Hepatocyte (in vitro differentiated cells): ENCODE results near the gene PBX3. TPM values are rescaled to one million over a fixed set of nuclear protein-coding genes. Genes with fewer than 3 reads are reported as not detected.

Experiments used
- DNase-seq: peaks from one replicate; pipeline ENCODE4 v3.0.0-alpha.2; 2016; ENCODE audit warnings: low spot score
- H2AFZ ChIP-seq: fragments of 200-600 bp; sonication (generic); 2 replicates; pipeline ENCODE4 v1.6.0; 2016; ENCODE audit warnings: antibody characterized with exemption, mild to moderate bottlenecking
- H3K27ac ChIP-seq: fragments of 200-600 bp; sonication (generic); 2 replicates; pipeline ENCODE4 v1.5.1; 2016; ENCODE audit warnings: mild to moderate bottlenecking
- H3K27me3 ChIP-seq: fragments of 200-600 bp; sonication (generic); 2 replicates; pipeline ENCODE4 v1.6.1; 2016
- H3K36me3 ChIP-seq: fragments of 200-600 bp; sonication (generic); replicated peaks from 2 replicates; pipeline ENCODE4 v1.5.1; 2016; ENCODE audit warnings: low read depth; ENCODE audit not compliant: insufficient read depth
- H3K4me1 ChIP-seq: fragments of 200-600 bp; sonication (generic); 2 replicates; pipeline ENCODE4 v1.5.1; 2016; ENCODE audit warnings: mild to moderate bottlenecking, moderate library complexity; ENCODE audit not compliant: insufficient read depth
- H3K4me2 ChIP-seq: fragments of 200-600 bp; sonication (generic); 2 replicates; pipeline ENCODE4 v1.6.0; 2016
- H3K4me3 ChIP-seq: fragments of 200-600 bp; sonication (generic); 2 replicates; pipeline ENCODE4 v1.5.1; 2016; ENCODE audit warnings: mild to moderate bottlenecking
- H3K79me2 ChIP-seq: fragments of 200-600 bp; sonication (generic); 2 replicates; pipeline ENCODE4 v1.6.0; 2017; ENCODE audit warnings: mild to moderate bottlenecking
- H3K9me2 ChIP-seq: fragments of 200-600 bp; sonication (generic); replicated peaks from 2 replicates; pipeline ENCODE4 v1.6.0; 2017; ENCODE audit warnings: mild to moderate bottlenecking; ENCODE audit not compliant: insufficient read depth
- H3K9me3 ChIP-seq: fragments of 200-600 bp; sonication (generic); 2 replicates; pipeline ENCODE4 v1.5.1; 2016; ENCODE audit warnings: low read depth, mild to moderate bottlenecking
- H4K20me1 ChIP-seq: fragments of 200-600 bp; sonication (generic); 2 replicates; pipeline ENCODE4 v1.6.0; 2016; ENCODE audit warnings: mild to moderate bottlenecking; ENCODE audit not compliant: insufficient read depth, poor library complexity, severe bottlenecking
- EZH2 ChIP-seq: fragments of 200-600 bp; sonication (generic); IDR thresholded peaks from 2 replicates; pipeline ENCODE4 v1.6.1; 2016; ENCODE audit warnings: antibody characterized with exemption, mild to moderate bottlenecking, borderline replicate concordance
- EZH2phosphoT487 ChIP-seq: fragments of 200-600 bp; sonication (generic); IDR thresholded peaks from one replicate; pipeline ENCODE4 v1.6.1; 2018; ENCODE audit warnings: antibody characterized with exemption, mild to moderate bottlenecking, low read depth, moderate library complexity; ENCODE audit not compliant: unreplicated experiment, severe bottlenecking
- WGBS: methylation state at CpG from one replicate; pipeline ENCODE4 v1.1.6; 2016; ENCODE audit warnings: low lambda C conversion rate; ENCODE audit errors: missing lambda C conversion rate; 5-methylcytosine and 5-hydroxymethylcytosine counted together
- polyA plus RNA-seq: library from polyadenylated mRNA; unstranded; fragments of >200 nt; fragmentation: Nextera tagmentation; extraction: Ambion mirVana; gene quantifications from 2 replicates; pipeline ENCODE4 v1.2.1, GENCODE V29; 2016
- total RNA-seq: library from RNA; depleted of rRNA; stranded (reverse); fragments of >200 nt; gene quantifications from 2 replicates; pipeline ENCODE4 v1.2.3, GENCODE V29; 2014
- TF ChIP-seq, protein P1 (sequence below): fragments of 200-600 bp; sonication (generic); IDR thresholded peaks from 2 replicates; pipeline ENCODE4 v1.5.1; 2016; ENCODE audit warnings: antibody characterized with exemption, mild to moderate bottlenecking; ENCODE audit not compliant: poor library complexity

Gene PBX3
- total and polyA plus RNA-seq, 2 experiments from 2014 or later: 15.9 to 23.3 TPM

DNA sequence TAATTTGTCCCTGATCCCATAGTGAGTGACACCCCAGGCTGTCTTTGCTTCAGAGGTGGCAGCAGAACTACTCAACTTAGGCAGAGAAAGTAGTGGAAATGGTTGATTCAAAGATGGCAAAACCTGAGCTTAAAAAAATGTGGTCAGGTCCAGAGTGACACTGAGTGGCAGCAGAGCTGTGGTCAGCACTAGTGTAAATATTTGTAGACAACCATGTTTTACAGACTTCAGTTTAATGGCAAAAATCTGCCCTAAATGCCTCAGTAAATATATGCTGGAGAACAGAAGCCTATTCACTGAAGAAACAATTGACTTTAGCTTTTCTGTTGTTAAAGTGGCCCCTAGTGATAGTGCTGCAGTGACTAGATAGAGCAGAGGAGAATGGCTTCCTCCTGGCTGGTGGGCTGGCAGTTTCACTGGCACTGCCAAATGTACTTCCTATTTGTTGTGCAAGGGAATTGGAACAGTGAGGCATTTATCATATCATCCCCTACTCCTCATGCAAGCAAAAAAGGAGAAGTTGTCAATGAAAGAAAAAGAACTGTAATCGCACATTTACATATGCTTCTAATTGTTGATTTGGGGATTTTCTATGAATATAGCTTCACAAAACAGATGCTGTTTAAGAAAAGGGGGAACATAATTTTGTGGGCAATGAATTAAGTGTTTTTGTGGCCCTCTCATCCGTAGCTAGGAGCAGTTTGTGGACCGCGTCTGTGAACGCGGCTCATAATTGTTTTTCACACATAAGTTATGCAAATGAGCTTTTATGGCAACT lies 12.0 kb downstream of the PBX3 start:
- H3K9me3 ChIP-seq: no peaks in the 10 kb centered on the region
- H2AFZ ChIP-seq: peak overlapping the region; percentile 1
- peaks cover 26% of the 10 kb centered on the region for H3K79me2 ChIP-seq
- TF ChIP-seq EZH2 (no peak), EZH2phosphoT487 (no peak)
- TF ChIP-seq, protein P1, sequence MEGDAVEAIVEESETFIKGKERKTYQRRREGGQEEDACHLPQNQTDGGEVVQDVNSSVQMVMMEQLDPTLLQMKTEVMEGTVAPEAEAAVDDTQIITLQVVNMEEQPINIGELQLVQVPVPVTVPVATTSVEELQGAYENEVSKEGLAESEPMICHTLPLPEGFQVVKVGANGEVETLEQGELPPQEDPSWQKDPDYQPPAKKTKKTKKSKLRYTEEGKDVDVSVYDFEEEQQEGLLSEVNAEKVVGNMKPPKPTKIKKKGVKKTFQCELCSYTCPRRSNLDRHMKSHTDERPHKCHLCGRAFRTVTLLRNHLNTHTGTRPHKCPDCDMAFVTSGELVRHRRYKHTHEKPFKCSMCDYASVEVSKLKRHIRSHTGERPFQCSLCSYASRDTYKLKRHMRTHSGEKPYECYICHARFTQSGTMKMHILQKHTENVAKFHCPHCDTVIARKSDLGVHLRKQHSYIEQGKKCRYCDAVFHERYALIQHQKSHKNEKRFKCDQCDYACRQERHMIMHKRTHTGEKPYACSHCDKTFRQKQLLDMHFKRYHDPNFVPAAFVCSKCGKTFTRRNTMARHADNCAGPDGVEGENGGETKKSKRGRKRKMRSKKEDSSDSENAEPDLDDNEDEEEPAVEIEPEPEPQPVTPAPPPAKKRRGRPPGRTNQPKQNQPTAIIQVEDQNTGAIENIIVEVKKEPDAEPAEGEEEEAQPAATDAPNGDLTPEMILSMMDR: no peak
- H3K9me2 ChIP-seq: no peaks in the 10 kb centered on the region
- H3K4me1 ChIP-seq: peaks cover 15% of the 10 kb centered on the region
- 46% methylated on average over 6 of the region's 6 CpGs for WGBS
- no peak overlapping the region for H3K27ac ChIP-seq
- no peaks in the 10 kb centered on the region for H4K20me1 ChIP-seq
- peaks cover 4% of the 10 kb centered on the region for H3K27me3 ChIP-seq
- H3K4me2 ChIP-seq: peak overlapping the region; percentile 59
- no peak for DNase-seq
- no peaks in the 10 kb centered on the region for H3K36me3 ChIP-seq
- H3K4me3 ChIP-seq: no peak overlapping the region

DNA sequence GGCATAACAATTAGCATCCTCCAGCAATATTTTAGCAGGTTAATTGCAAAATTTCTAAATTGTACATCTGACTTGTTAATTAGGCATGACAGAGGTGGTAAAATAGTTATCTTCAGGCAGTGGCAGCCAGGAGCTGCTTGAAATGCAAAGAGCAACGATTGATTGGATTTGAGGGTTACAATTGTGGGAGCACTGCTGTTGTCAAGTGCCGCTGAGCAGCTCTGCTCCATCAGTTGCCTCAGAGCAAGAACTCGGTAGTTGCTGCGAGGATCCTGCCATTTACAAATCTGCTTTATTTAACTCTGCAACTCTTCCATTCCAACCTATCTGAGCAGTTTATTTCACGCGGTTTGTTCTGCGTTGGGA lies 12.6 kb downstream of the PBX3 start:
- H3K36me3 ChIP-seq: no peaks in the 10 kb centered on the region
- no peaks in the 10 kb centered on the region for H3K9me3 ChIP-seq
- DNase-seq: no peak
- peak overlapping the region; percentile 1 for H2AFZ ChIP-seq
- H3K4me3 ChIP-seq: no peak overlapping the region
- no peaks in the 10 kb centered on the region for H4K20me1 ChIP-seq
- peaks cover 15% of the 10 kb centered on the region for H3K4me1 ChIP-seq
- peaks cover 4% of the 10 kb centered on the region for H3K27me3 ChIP-seq
- H3K9me2 ChIP-seq: no peaks in the 10 kb centered on the region
- H3K27ac ChIP-seq: no peak overlapping the region
- peak overlapping the region; percentile 59 for H3K4me2 ChIP-seq
- 31% methylated on average over 7 of the region's 7 CpGs for WGBS
- peaks cover 26% of the 10 kb centered on the region for H3K79me2 ChIP-seq
- no peak for TF ChIP-seq EZH2
- TF ChIP-seq, protein P1: no peak
- no peak for TF ChIP-seq EZH2phosphoT487

GRCh38 chr9:125760537-125760936 lies 13.4 kb downstream of the PBX3 start:
- WGBS: 94% methylated on average over 1 of the region's 1 CpG
- Histone ChIP-seq H3K9me2 (no peaks in the 10 kb centered on the region), H3K27me3 (peaks cover 4% of the 10 kb centered on the region), H3K9me3 (no peaks in the 10 kb centered on the region), H2AFZ (no peak overlapping the region), H3K4me2 (no peak overlapping the region), H3K4me3 (no peak overlapping the region), H4K20me1 (no peaks in the 10 kb centered on the region), H3K4me1 (peaks cover 15% of the 10 kb centered on the region), H3K36me3 (no peaks in the 10 kb centered on the region), H3K27ac (no peak overlapping the region), H3K79me2 (peaks cover 21% of the 10 kb centered on the region)
- TF ChIP-seq EZH2 (no peak), EZH2phosphoT487 (no peak)
- TF ChIP-seq, protein P1: no peak
- DNase-seq: no peak
